ENCODE measurements around the gene OPN3.
"Not testable (repeated sequence)": the region's sequence is repeated elsewhere in the genome, so short reads cannot be mapped to it uniquely, and the experiment has no call there.

DNA sequence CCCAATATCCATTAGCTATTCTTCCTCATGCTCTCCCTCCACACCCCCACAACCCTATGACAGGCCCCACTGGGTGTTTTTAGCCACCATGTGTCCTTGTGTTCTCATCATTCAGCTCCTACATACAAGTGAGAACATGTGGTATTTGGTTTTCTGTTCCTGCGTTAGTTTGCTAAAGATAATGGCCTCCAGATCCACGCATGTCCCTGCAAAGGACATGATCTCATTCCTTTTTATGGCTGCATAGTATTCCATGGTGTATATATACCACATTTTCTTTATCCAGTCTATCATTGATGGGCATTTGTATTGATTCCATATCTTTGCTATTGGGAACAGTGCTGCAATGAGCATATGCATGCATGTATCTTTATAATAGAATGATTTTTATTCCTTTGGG is 18.8 kb upstream of the OPN3 start:
- TF ChIP-seq, protein P1, sequence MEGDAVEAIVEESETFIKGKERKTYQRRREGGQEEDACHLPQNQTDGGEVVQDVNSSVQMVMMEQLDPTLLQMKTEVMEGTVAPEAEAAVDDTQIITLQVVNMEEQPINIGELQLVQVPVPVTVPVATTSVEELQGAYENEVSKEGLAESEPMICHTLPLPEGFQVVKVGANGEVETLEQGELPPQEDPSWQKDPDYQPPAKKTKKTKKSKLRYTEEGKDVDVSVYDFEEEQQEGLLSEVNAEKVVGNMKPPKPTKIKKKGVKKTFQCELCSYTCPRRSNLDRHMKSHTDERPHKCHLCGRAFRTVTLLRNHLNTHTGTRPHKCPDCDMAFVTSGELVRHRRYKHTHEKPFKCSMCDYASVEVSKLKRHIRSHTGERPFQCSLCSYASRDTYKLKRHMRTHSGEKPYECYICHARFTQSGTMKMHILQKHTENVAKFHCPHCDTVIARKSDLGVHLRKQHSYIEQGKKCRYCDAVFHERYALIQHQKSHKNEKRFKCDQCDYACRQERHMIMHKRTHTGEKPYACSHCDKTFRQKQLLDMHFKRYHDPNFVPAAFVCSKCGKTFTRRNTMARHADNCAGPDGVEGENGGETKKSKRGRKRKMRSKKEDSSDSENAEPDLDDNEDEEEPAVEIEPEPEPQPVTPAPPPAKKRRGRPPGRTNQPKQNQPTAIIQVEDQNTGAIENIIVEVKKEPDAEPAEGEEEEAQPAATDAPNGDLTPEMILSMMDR (IDR thresholded peaks at IDR 0.05), result not testable (repeated sequence)
- not testable (repeated sequence) for TF ChIP-seq EZH2 (IDR thresholded peaks at IDR 0.05; ENCODE audit: borderline replicate concordance, insufficient read depth, low read depth, low read length, poor library complexity, severe bottlenecking)

Measured in B cell (primary cell).